Activated effector memory CD4-positive, alpha-beta T cell treated with Interleukin-2 at 50 U/mL for 16 hours (primary cell): ENCODE data around the gene IGF1.

Source experiments
- DNase-seq: peaks from one replicate; pipeline ENCODE4 v3.0.0-alpha.2; 2020

The IGF1 gene

DNA sequence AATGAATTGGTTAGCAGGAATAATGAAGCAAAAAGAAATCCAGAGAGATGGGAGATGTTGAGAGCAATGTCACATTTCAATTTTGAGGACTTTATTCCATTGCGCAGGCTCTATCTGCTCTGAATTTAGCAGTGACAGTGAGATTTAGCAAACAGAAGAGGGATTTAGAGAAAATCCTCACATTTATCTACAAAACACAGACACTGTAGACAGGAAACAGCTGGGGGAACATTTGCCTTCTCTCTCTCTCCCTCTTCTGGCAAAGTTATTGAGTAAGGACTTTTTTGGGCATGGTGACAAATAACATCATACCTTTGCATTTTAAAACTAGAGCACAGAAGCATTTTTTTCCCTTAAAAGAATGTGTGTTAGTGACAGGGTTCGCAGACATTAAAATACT, at the start of gene IGF1:
Gene IGF1 (minus strand): TSS at position 158 of the 400 bp plus-strand sequence. CDS start 182 bp downstream, outside the sequence.
- no peak for DNase-seq

DNA sequence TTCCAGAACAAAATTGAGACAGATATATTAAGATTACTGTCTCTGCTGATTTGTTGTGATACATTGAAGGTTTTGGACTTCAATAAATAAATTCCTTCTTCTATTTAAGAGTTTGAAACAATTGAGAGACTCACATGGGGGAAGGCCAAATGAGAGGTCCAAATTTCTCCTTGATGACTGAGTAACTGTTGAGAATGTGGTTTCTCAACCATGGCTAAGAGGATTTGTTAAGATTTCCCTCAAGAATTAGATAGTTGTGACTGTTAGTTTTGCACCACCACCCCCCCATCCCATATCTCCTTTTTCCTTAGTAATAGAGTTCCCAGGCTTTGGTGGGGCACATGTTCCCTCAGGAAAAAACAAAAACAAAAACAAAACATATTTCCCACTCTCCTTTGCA, 47.7 kb upstream of the IGF1 start:
- DNase-seq: no peak

DNA sequence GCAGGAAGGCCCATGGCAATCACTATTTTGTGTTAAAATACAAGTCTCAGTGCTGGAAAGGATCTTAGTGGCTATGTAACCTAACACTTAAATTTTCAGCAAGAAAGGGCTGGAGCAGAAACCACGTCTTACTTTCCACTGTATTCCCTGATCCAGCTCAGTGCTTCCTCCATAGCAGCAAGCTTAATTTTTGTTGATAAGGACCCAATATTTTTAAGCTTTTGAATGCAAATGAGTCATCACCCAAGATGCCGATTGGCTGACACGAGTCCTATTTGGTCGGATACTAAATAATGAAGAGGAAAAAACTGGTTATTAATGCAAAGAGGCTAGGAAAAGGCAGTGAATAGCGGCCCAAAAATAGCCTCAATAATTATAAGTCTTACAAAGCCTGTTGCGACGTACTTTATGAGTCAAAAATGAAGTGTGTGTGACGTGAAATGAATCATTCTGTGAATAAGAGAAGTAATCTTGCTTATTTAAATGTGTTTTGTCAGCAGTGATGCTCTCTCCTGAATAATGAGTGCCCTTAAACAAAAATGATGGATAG, 46.9 kb upstream of the IGF1 start:
- DNase-seq: no peak

DNA sequence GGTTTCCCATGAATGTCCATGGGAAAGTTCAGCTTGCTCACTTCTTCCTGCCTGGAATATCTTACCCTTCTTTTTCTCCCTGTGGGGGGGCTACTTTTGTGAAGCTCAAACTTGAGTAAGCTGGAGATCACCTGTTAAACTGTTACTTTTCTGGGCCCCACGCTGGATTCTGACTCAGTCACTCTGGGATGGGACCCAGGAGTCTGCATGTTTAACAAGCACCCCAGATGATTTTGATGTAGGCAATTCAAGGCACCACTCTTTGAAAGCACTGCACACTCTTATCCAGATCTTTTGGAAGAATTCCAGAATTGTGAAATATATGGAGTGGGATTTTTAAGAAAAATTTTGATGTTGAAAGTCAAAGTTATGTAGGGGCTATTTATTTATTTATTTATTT, 46.3 kb upstream of the IGF1 start:
- DNase-seq: no peak

DNA sequence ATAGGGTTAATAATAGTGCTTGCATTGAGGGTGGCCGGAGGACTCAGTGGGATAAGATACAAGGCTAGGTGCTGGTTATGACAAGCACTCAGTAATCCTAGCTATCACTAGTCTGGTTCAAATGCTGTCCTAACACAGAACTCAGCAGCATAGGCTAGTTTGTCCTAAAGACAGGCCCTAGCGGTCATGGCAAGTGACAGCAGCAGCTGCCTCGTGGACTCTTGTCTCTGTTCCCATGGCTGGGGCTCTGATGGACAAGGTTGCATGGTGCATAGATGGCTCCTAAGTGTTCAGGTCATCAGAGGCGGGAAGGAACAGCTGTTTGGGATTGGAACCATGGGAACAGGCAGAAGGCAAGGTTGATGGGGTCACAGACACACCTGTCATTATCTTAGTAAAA, 42.4 kb upstream of the IGF1 start:
- DNase-seq: no peak

DNA sequence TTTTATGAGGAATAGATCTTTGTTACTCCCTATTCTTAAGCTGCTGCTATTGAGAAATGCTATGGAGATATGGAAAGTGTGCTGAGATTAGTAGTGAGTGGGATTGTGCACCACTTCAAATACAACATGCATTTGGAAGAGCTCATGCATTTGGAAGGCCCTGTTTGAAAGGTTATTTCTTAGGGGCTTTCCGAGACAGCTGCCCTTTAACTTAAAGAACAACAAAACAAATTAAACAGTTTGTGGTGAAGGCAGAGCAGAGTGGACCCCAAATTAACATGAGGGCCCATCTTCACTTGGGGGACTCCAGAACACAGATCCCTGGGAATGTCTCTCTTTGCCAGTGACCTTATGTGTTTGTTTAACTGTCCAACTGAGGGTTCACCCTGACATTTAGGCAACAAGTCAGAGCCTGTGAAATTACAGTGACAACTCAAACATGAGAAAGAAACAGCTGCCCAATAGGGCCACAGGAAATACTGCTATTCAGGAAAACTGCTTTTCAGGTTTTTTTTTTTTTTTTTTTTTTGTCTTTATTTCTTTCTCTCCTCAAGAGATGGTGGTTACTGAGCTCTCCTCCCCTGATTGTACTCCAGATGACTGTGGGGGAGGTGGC, 41.4 kb upstream of the IGF1 start:
- DNase-seq: no peak

DNA sequence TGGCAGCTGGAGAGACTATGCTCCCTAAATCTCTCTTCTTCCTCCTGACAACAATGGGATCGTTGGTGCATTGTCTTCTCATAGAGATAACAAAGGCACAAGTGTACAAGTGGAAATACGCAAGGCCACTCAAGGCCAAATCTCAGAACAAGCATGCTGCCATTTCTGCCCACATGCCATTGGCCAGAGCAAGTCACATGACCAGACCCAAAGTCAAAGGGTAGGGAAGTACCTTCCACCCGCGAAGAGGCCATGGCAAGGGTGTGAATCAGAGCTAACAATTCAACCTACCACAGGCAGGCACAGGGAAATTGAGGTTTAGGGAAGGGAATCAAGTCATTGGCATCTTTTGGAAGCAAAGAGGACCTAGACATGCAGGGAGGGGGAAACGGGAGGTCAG, 38.5 kb upstream of the IGF1 start:
- no peak for DNase-seq

DNA sequence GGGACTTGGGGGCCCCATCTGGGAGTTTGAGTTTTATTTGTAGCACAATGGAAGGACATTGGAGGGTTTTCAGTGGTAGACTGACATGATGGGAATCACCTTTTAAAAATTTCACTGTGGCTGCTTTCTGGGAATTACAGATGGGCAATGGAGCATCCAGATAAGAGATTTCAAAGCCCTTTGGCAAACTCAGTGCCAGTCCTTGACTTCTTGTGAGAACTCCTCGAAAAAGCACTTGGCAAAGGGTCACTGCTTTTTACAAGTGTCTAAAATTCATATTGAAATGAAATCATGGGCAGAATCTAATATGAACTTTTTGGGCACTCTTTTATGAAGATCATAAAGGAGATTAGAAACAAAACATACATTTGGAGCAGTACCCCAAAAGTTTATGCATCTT, 34.3 kb upstream of the IGF1 start:
- no peak for DNase-seq

DNA sequence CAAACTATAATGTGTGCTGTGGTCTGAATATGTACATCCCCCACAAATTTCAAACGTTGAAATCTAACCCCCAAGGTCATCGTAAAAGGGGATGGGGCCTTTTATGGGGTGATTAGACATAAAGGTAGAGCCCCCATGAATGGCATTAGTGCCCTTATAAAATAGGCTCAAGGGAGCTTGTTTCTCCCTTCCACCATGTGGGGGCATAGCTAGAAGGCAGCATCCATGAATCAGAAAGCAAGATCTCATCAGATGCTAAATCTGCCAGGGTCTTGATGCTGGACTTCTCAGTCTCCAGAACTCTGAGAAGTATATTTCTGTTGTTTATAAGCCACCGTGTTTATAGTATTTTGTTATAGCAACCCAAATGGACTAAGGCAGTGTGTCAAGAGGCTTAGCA, 33.4 kb upstream of the IGF1 start:
- DNase-seq: no peak

DNA sequence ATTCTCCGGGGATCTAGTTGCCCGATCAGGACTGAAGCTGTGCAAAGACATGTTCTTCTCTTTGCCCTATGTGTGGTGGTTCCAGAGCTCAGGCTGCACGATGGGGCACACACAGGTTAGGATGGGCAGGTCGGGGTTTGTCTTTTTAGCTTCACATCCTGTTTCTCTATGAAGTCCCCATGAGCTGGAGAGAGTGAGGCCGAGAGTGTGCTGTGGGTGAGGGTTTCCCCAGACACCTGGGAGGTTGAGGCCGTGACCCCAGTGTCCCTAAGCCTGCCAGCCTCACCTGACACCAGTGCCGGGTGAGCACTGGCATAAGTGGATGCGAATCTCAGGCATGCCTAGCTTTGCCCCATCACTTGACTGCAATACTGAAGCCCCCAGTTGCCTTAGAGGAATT, 32.9 kb upstream of the IGF1 start:
- no peak for DNase-seq

DNA sequence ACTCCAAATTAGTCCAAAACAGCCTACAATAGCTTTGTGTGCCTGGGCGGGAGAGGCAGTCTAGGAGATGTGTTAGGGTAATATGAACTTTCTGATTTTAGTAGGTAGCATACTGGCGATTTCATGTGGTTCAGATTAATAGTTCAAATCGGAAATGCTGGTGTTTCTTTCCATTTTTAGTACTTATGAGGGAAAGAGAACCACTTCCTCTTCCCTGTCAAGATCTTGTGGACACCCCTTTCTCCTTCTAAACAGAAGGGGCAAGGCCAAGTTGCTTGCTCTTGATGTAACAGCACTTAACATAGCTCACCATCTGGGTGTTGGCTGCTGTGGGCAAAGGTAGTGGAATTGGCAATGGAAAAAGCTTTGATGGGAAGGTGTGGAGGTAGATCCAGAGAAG, 32.2 kb upstream of the IGF1 start:
- no peak for DNase-seq

DNA sequence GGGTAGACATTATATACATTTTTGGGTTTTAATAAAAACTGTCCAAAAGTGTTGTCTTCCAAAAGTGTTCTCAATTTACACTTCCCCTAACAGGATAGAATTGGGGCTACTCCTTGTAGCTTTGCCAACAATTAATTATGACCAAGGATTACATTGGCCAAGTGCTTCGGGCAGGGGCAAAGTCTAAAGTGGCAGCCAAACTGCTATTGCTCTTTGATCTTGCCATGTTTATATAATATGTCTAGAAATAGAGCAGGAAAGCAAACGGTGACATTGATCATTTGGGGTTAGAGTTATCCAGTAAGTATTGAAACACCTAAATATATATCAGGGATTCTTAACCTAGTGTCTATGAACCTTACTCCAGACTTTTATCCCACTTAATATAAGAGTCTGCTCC, 31.2 kb upstream of the IGF1 start:
- DNase-seq: no peak

DNA sequence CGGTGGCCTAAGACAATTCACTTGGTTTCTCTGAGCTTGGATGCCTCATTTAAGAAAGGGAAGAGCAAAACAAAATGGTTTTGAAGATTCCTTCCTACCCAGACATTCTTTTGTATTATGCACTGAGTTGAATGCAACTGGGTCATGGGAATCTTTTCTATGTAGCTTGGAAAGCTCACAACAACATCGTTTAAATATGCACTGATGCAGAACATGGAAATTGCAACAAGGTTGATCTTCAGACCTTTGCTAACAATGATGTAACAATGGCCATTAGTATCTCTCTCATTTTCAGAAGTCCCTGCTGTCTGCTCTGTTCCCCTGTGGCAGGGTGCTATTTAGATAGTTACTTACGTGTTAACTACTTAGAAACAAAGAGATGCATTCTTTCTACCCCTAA, 30.1 kb upstream of the IGF1 start:
- no peak for DNase-seq

DNA sequence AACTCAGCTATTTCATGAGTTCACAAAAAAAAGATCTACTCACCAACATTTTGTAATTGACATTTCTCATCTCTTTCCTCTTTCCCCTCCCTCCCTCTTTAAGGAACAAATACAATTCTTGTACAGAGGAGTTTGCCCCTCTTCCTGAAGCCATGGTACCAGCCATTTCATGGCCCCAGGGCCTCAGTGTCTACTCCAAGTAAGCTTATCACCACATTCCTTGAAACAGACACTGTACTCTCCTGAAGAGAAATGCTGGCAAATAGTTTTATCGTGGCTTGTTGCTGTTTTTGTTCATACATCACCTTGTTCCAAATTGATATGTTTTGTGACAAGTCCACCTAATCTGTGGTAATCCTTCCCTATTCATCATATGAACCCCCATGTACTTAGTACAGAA, 29.7 kb upstream of the IGF1 start:
- DNase-seq: no peak

DNA sequence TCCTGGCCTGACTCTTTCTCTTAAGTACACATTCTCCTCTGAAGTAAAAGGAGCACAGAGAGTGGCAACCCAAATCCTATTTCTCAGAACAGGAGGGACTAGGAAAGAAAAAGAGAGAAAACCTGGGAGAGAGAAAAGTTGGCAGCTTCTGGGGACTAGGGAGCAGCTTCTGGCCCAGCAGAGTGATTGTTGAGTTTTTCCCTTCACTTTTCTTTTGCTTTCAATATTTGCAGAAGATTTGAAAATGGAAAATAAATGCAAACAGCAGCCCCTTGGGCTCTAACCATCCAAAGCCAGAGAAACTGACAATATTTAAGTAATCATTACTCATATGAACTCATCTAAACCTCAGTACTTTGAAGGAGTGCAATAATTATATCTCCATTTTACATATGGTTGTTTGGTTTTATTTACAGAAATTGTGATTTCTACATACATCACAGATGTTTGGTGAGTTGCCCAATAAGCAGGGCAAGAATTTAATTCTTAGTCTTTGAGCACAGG, 28.8 kb upstream of the IGF1 start:
- no peak for DNase-seq

DNA sequence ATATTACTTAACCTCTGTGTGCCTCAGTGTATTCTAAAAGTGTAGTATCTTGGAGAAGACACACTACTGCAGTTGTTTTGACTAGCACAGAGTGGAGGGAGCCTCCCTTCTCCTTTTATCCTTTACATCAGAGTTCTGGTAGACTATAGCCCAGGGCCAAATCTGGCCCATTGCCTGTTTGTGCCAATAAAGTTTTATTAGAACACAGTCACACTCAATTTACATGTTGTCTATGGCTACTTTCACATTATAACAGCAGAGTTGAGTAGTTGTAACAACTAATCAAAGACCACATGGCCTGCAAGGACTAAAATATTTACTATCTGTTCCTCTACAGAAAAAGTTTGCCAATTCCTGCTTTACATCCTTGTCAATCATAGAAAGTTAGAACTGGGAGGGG, 27.7 kb upstream of the IGF1 start:
- no peak for DNase-seq

DNA sequence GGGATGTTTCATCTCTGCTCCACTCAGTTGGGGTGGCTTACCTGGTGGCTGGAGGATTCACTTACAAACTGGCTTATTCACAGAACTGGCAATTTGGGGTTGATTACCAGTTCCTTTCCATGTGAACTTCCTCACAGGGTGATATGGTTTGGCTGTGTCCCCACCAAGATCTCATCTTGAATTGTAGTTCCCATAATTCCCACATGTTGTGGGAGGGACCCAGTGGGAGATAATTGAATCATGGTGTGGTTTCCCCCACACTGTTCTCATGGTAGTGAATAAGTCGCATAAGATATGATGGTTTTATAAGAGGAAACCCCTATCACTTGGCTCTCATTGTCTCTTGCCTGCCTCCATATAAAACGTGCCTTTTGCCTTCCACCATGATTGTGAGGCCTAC, 26.9 kb upstream of the IGF1 start:
- DNase-seq: no peak

DNA sequence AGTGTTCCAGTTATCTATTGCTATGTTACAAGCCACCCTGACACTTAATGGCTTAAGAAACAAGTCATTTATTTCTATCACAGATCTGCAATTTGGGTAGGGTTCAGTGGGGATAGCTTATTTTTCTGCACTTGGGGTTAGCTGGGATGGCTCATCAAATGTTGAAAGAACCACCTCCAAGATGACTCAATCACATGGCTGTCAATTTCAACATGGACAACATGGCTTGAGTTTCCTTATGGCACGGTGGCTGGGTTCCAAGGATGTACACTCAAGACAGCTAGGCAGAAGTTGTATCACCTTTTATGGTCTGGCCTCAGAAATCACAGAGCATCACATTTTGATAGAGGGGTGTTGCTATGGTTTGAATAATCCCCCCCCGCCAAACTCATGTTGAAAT, 24.5 kb upstream of the IGF1 start:
- no peak for DNase-seq

DNA sequence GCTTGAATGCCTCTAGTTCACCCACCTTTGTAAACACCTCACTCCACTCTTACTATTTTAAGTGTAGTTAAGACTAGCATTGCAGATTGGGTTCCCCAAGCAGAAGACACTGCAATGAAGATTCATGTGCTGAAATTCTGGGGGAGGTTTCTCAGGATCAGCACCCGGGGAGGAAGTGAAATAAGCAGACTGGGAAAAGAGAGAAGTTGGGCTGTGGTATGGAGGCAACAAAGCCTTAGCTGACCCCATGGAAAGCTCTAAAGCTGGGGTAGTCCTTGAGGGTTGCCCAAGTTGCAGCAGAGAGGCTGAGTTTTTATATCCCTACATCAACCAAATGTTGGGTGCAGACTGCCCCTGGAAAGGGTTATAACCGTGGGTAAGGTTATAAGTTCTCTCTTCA, 23.9 kb upstream of the IGF1 start:
- no peak for DNase-seq

DNA sequence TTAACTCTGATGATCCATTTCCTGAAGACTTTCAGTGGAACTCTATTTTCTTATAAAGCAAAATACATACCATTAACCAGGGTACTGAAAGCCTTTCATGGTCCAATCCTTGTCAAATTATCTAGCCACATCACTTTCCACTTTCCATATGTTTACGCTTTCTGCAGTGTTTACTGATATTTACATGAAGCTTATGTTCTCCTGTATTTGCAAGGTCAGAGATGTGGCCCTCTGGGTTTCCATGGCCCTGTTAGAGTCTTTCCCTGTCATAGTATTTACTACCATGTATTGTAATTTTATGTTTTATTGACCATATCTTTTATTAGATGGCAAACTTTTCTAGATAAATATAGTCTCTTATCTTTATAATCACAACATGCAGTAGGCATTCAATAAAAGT, 23.5 kb upstream of the IGF1 start:
- DNase-seq: no peak

DNA sequence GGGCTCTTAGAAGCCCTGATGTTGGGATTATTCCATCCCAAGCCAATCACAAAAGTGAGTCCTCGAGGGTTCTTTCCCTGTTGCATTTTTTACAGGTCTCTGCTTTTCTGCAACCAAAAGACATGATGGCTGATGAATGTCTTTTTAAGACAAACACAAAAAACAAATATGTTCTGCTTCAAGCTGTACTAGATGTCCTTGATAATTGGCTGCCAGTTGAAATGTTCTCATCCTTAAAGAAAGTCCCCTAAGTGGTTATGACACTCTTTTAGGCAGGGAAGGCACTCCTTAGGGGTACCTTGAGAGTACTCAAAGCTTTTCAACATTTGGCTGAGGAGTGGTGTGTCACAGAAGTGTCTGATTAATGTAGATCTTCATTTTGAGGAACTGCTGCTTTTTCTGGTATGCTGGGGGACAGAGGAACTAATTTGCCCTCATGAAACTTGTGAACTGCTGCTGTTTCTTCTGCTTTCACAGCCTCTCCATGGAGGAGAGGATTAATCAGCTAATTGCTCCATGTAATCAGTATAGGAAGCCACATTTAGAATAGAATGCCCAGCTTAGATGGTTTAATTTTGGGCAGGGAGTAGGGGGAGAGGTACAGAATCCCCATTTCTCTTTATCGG, 22.8 kb upstream of the IGF1 start:
- DNase-seq: no peak

DNA sequence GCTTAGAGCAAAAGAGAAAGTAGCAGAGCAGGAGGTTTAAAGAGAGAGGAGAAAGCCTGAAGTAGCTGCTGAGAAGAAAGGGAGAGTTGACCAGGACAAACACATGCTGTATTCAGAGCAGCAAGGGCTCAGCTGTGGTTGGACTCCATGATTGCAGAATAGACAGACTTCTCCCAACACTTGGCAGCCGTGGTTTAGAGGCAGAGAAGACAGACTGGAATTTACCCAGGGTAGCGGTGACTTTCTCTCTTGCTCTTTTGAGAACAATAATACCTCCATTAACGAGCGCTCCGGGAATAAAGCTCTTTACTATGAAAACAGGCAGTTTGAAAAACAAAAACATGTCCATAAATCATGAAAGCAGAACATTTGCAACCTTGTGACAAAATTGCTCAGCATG, 21.4 kb upstream of the IGF1 start:
- no peak for DNase-seq

DNA sequence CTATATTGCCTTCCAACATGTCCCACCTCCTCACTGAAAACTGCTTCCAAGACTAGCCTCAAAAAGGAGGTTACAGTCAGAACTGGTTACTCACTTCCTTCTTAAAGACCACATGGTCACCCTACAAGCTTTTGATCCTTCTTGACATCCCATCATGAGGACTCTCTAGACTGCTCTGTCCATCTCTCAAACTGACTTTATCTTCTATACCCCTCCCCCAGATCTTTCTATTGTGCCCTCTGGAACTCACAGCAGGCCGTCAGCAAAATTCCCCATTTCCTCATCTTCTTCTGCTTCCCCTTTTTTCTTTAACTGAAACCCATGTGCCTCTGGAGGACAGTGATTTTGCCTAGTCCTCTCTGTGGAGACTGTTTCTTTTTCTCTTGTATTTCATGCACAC, 18.1 kb upstream of the IGF1 start:
- DNase-seq: no peak

DNA sequence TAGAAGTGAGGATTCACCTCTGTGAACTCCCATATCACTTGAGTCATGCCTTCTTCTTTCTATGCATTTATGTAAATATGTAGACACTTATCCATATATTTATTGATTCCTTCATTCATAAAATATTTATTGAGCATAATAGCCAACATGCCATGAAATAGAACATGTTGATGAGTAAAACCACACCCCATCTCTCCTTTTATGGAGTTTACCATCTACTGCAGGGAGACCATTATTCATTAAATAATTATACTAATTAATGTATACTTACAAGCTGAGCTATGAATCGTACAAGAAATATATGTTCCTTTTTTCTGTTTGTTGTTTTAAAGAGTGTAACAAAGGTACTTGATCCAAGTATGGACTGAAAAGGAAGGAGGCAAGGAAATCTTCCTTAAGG, 17.4 kb upstream of the IGF1 start:
- DNase-seq: no peak

DNA sequence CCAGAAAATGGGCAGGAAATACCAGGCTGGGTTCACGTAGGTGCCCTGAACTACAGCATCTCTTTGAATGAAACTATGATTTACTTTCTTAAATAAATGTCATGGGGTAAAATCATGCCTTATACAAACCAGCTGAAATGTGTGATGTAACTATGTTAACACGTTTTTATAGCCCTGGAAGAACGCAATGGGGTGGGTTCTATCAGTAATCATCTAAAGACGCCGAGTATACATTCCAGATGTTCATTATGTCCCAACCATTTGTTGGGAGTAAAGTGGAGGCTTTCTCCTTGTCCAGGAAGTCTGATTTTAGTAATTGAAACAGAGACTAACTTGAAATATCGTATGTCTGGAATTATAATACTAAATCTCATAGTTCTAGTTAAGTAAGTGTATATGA, 16.2 kb upstream of the IGF1 start:
- no peak for DNase-seq
